K562 (cell line): ENCODE data around the gene PARP1.

Source experiments
- ELF4 ChIP-seq: fragments of 450-650 bp; formaldehyde crosslinking; IDR thresholded peaks from 2 replicates; pipeline ENCODE4 v1.4.0; 2022; ENCODE audit warnings: missing genetic modification characterization
- PHF8 ChIP-seq: fragments of 200-600 bp; sonication (generic); IDR thresholded peaks from 2 replicates; pipeline ENCODE4 v1.6.1; 2012; ENCODE audit warnings: mixed run types, mild to moderate bottlenecking, inconsistent platforms, low read length, moderate library complexity, borderline replicate concordance
- U2AF1 ChIP-seq: fragments of 200-400 bp; formaldehyde crosslinking; optimal IDR thresholded peaks from 2 replicates; pipeline ENCODE3; 2017; ENCODE audit warnings: mild to moderate bottlenecking, low read depth, low read length, moderate library complexity
- ZNF121 ChIP-seq: sonication (generic); formaldehyde crosslinking; conservative IDR thresholded peaks from 2 replicates; pipeline ENCODE4 v1.8.0; 2022; ENCODE audit warnings: missing genetic modification reagents
- TF ChIP-seq, protein P1 (sequence below): sonication (generic); formaldehyde crosslinking; IDR thresholded peaks from 2 replicates; pipeline ENCODE4 v1.8.1; 2023; ENCODE audit warnings: mild to moderate bottlenecking, missing genetic modification reagents, moderate library complexity
- TF ChIP-seq, protein P2 (sequence below): fragments of 450-650 bp; IDR thresholded peaks from 2 replicates; pipeline ENCODE4 v1.7.0; 2016; ENCODE audit warnings: borderline replicate concordance

DNA sequence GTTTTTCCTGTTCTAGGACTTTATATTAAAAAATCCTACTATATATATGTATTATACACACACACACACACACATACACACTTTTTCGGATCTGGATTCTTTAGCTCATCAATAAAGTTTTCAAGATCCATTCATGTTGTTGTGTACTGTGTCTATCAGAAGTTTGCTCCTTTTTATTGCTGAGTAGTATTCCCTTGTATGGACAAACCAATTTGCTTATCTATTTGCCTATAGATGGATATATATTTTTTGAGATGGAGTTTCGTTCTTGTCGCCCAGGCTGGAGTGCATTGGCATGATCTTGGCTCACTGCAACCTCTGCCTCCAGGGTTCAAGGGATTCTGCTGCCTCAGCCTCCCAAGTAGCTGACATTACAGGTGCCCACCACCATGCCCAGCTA is 78.7 kb downstream of the PARP1 start:
- no peak for TF ChIP-seq ZNF121
- TF ChIP-seq, protein P1, sequence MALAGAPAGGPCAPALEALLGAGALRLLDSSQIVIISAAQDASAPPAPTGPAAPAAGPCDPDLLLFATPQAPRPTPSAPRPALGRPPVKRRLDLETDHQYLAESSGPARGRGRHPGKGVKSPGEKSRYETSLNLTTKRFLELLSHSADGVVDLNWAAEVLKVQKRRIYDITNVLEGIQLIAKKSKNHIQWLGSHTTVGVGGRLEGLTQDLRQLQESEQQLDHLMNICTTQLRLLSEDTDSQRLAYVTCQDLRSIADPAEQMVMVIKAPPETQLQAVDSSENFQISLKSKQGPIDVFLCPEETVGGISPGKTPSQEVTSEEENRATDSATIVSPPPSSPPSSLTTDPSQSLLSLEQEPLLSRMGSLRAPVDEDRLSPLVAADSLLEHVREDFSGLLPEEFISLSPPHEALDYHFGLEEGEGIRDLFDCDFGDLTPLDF (CRISPR knock-in tag) = no peak
- TF ChIP-seq ELF4 (CRISPR knock-in tag) = no peak
- TF ChIP-seq U2AF1 = no peak
- TF ChIP-seq, protein P2, sequence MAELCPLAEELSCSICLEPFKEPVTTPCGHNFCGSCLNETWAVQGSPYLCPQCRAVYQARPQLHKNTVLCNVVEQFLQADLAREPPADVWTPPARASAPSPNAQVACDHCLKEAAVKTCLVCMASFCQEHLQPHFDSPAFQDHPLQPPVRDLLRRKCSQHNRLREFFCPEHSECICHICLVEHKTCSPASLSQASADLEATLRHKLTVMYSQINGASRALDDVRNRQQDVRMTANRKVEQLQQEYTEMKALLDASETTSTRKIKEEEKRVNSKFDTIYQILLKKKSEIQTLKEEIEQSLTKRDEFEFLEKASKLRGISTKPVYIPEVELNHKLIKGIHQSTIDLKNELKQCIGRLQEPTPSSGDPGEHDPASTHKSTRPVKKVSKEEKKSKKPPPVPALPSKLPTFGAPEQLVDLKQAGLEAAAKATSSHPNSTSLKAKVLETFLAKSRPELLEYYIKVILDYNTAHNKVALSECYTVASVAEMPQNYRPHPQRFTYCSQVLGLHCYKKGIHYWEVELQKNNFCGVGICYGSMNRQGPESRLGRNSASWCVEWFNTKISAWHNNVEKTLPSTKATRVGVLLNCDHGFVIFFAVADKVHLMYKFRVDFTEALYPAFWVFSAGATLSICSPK = no peak
- TF ChIP-seq PHF8 = no peak
